HG02840 (cell line): ENCODE results near the gene OTUB2.

Experiments
- ATAC-seq: cut with Tn5 transposase; IDR thresholded peaks from one replicate; pipeline ENCODE4 v1.9.1; 2021; ENCODE audit warnings: mild to moderate bottlenecking, moderate library complexity, moderate number of reproducible peaks; ENCODE audit not compliant: unreplicated experiment, low FRiP score

The OTUB2 gene

GRCh38 chr14:94038921-94039629 lies 12.9 kb downstream of the OTUB2 start:
- ATAC-seq, result no peak

DNA sequence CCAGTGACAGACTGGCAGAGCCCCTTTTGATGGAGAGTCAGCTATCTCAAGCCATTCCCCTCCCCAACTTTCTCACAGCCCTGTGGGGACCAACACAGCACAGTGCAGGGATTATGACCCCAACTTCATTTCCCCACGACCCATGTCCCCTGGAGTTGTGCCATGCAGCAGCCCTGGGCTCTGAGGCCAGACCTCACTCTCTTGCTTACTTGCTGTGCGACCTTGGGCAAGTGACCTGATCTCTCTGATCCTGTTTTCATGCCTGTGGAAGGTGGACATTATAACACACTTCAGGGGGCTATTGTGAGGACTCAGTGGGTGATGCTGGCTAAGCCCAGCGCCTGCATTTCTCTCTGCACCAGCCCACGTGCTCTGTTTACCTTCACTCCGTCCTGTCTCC lies 14.1 kb downstream of the OTUB2 start:
- ATAC-seq, result no peak

DNA sequence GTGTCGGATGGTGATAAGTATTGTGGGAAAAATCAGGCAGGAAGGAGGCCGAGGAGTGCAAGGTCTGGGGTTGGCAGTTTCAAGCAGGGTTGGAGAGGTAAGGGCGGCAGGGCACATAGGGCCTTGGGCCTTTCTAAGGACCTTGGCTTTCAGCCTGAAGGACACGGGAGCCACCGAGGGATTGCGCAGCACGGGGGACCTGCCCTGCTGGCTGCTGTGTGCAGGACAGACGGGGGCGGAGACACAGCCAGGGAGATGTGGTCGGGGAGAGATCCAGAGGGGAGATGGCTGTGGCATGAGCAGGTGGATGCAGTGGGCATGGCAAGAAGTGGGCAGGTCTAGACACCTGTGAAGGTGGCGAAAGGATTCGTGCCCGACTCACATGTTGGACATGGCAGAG lies 14.7 kb downstream of the OTUB2 start:
- ATAC-seq, result no peak

- no peak for ATAC-seq
Observed at GRCh38 chr14:94041551-94042346, 15.6 kb downstream of the OTUB2 start.

DNA sequence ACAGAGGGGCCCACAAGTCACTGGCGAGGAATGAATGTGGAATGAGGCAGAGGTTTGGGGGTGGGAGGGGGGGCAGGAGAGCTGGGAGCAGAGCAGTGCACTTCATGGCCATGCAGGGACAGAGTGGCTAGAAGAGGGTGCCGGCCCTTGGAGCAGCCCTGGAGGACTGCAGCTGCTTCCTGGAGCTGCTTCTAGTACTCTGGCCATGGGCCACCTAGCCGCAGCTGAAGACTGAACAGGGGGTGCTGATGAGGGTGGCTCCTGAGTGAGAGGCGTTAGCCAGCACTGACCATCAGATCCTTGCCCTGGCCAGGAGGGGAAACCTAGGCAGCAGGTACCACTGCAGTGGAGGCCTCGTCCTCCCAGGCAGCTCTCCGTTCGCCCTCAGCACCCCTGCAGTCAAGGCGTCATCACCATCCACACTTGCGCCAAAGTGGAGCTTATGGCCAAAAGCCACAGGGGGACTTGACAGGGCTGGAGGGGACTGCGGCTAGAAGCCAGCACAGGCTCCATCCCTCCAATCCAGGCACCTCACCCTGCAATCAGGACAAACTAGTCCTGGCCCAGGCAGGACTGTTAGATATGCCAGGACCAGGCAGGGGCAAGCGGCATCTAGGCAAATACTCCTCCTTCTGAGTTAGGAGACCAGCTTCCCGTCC lies 16.4 kb downstream of the OTUB2 start:
- no peak for ATAC-seq

- ATAC-seq, result no peak
Observed at GRCh38 chr14:94043111-94043755, 17.1 kb downstream of the OTUB2 start.

- ATAC-seq, result no peak
Observed at GRCh38 chr14:94043756-94044475, 17.8 kb downstream of the OTUB2 start.

GRCh38 chr14:94044476-94045091 lies 18.4 kb downstream of the OTUB2 start:
- no peak for ATAC-seq

DNA sequence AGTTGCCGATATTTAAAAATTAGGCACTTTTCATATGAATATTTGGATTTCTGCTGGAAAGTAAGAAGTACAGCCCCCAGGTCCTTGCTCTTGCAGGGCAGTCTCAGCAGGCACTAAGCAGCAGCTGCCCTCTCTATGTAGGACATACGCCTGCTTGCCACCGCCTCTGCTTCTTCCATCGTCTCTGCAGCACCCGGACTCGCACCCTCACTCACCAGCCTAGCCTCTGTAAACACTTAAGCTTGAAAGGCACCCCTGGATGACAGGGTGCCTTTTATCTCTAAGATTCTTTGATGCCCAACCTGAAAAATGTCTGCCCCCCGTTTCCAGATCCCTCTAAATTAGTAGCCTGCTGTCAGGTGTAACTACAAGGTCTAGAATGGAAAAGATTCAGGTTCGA lies 19.0 kb downstream of the OTUB2 start:
- ATAC-seq, result no peak

- ATAC-seq, result no peak
Observed at GRCh38 chr14:94045563-94046345, 19.6 kb downstream of the OTUB2 start.

DNA sequence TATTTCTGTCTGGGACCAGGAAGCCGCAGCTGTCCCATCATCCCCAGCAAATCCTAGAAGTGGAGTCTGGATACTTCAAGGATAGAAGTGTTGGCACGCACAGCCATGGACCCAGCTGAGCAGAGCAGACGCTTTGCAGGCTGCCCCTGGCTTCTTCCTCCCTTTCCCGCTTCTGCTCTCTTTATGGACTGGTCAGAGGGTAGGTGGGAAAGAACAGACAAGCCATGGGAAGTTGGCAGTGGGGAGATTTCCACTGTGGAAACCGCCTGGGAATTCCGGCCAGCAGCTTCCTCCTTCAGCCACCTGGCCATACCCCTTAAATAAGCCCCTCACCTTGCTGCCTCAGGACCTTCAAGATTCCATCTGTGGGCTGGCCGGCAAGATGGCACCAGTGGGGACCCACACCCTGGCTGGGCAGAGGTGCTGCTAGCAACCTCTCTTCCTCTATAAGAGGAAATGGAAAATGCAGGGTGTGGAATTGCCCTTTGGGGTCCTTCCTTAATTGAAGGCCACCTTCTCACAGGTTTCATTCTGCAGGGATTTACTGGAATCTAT lies 20.6 kb downstream of the OTUB2 start:
- no peak for ATAC-seq

- no peak for ATAC-seq
Observed at GRCh38 chr14:94047581-94047980, 21.4 kb downstream of the OTUB2 start.

DNA sequence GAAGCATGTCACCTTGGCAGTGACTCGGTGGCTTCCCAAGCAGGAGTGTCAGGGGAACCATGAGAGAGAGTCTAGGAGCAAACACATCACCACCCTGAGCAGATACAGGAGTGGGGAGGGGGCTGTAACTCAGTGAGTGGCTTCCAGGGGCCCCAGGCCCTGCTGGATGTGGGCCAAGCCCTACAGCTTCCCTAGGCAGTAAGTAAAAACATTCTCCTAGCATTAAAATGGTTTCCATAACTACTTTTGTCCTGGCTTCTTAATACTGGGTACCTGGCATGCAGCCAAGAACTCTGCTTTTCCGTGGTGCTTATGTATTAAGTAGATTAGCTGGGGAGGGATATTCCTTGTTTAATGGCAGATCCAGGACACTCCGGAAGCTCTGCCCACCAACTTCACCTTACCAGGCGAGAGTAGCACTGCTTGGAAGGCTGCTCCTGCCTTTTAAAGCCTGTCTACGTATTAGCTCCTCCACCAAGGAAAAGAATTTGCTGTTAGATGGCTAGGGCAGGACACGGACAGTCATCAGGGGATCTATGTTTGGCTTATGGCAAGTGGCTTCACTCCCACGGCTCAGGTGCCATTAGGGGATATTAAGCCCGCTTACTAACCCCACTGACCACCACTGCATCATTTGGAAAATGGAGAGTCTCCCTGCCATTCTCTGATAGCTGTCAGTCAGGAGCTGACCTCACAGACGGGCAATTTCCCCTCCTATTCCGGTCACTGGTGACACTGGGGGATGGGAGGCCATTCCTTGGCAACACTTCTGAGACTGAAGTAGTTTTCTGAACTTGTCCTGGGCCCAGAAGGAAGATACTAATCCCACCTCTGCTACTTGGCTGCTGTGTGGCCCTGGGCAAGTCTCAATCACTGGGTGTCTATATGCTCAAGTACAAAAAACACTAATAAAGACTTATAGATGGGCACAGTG lies 22.8 kb downstream of the OTUB2 start:
- no peak for ATAC-seq

DNA sequence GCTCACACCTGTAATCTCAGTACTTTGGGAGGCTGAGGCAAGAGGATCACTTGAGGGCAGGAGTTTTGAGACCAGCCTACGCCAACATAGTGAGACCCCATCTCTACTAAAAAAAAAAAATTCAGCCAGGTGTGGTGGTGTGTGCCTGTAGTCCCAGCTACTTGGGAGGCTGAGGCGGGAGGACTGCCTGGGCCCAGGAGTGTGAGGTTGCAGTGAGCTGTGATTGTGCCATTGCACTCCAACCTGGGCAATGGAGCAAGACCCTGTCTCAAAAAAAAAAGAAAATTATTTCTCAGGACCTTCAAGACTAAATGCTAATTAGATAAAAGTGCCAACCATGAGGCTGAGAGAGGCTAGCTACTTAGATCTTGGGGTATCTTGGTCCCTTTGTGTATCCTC lies 23.5 kb downstream of the OTUB2 start:
- ATAC-seq, result no peak

DNA sequence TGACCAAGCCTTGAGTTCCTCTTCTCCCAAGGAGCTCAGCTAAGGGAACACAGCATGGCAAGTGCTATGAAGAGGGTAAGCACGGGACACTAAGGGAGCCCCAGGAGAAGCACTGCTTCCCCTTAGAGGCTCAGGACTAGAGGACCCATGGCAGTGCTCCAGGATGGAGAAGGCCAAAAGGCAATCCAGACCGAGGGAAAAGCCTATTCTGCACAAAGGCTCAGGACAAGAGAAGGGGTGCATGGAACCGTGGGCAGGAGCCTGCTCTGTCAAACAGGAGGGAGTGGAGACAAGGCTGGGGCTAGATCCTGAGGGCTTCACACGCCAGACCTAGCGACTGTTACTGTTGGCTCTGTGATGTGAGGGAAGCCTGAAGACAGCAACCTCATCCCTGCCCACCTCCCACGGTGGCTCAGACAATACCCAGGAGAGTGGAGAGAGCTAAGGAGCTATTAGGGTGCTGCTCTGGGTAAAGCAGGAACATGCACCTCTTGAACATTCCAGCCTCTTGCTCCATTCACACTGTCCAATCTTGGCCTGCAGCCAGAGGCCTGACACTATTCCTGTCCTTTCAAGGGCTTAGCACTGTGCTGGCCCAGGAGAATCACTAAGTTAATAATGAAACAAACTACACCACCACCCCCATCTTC lies 24.2 kb downstream of the OTUB2 start:
- ATAC-seq, result no peak

GRCh38 chr14:94051115-94051514 lies 25.0 kb downstream of the OTUB2 start:
- ATAC-seq, result no peak

DNA sequence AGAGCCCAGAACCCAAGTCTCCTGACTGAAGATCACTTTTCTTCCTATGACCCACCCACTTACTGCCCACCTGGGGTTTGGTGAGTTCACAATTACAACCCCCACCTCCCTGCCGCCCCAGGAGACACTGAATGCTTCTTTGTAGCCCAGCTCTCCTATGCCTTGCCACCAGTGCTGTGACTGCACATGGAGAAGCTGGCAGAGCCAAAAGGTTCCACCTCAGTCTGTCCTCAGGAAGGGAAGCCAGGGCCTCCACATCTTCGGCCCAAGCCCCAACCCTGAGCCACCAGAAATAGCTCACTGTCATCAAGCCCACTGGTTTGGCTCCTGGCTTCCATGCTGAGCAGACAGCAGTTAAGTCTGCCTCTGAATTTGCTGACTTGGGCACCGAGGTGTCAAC lies 25.6 kb downstream of the OTUB2 start:
- no peak for ATAC-seq
